ENCODE data around the gene IGLL1.
"Not testable (repeated sequence)": the region's sequence is repeated elsewhere in the genome, so short reads cannot be mapped to it uniquely, and the experiment has no call there.

Gene IGLL1

GRCh38 chr22:23539135-23539838 lies 40.8 kb downstream of the IGLL1 start:
- DNase-seq = no peak

DNA sequence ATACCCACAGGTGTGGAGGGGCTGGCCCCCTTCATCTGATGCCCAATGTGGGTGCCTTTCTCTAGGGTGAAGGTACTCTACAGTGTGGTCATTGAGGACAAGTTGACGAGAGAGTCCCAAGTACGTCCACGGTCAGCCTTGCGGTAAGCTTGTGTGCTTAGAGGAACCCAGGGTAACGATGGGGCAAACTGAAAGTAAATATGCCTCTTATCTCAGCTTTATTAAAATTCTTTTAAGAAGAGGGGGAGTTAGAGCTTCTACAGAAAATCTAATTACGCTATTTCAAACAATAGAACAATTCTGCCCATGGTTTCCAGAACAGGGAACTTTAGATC lies 41.4 kb downstream of the IGLL1 start:
- DNase-seq = not testable (repeated sequence)

GRCh38 chr22:23537830-23538695 lies 42.0 kb downstream of the IGLL1 start:
- DNase-seq = not testable (repeated sequence)

DNA sequence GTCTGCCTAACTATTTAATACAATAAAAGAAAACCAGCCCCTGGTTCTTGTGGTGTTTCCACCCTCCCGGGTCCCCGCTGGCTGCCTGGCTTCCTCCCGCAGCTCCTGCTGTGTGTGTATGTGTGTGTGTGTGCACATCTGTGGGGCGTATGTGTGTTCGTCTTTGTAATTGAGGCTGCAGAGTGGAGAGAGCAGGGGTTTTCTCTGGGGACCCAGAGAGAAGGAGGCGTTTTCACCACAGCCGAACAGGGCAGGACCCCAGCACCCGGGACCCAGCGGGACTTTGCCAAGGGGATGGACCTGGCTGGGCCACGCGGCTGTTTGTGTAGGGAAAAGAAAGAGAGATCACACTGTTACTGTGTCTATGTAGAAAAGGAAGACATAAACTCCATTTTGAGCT lies 42.7 kb downstream of the IGLL1 start:
- no peak for DNase-seq

DNA sequence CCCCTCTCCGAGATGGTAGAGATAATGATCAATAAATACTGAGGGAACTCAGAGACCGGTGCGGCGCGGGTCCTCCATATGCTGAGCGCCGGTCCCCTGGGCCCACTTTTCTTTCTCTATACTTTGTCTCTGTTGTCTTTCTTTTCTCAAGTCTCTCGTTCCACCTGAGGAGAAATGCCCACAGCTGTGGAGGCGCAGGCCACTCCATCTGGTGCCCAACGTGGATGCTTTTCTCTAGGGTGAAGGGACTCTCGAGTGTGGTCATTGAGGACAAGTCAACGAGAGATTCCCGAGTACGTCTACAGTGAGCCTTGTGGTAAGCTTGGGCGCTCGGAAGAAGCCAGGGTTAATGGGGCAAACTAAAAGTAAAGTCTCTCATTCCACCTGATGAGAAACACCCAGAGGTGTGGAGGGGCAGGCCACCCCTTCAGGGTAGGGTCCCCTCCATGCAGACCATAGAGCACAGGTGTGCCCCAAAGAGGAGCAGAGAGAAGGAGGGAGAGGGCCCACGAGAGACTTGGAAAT lies 43.2 kb downstream of the IGLL1 start:
- DNase-seq = no peak

DNA sequence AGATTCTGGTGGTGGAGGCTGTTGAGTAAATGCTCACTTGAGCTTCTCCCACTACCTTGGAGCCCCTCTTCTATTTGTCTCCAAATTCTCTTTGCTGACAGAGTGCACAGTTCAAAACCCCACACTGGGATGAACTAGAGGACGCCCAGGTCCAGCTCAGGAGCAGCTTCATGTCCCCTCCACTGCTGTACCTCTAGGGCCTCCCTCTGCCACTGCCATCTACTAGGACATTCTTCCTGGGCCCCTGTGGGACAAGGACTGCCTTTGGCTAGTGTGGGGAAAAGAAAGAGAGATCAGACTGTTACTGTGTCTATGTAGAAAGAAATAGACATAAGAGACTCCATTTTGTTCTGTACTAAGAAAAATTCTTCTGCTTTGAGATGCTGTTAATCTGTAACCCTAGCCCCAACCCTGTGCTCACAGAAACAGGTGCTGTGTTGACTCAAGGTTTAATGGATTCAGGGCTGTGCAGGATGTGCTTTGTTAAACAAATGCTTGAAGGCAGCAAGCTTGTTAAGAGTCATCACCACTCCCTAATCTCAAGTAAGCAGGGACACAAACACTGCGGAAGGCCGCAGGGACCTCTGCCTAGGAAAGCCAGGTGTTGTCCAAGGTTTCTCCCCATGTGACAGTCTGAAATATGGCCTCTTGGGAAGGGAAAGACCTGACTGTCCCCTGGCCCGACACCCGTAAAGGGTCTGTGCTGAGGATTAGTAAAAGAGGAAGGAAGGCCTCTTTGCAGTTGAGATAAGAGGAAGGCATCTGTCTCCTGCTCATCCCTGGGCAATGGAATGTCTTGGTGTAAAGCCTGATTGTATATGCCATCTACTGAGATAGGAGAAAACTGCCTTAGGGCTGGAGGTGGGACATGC lies 44.1 kb downstream of the IGLL1 start:
- not testable (repeated sequence) for DNase-seq

- no peak for DNase-seq
Measured at GRCh38 chr22:23534851-23535717, 45.0 kb downstream of the IGLL1 start.

- DNase-seq = no peak
Measured at GRCh38 chr22:23534201-23534850, 45.8 kb downstream of the IGLL1 start.

DNA sequence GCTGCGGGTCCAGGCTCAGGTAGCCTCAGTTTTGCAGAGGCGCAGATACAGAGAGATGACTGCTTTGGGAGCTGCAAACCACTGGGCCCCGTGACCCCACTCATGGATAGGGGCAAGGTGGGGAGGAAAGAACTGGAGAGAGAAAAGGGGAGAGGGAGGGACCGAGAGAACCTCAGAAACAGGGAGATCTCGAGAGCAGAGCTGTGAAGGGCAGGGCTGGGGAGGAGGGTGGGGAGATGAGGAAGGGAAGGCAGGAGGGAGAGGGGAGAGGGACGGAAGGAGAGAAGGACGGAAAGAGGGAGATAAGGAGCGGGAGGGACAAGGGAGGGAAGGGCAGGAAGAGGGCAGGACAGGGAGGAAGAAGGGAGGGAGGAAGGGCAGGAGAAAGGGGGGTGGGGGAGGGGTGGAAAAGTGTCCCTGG lies 46.3 kb downstream of the IGLL1 start:
- DNase-seq = no peak

DNA sequence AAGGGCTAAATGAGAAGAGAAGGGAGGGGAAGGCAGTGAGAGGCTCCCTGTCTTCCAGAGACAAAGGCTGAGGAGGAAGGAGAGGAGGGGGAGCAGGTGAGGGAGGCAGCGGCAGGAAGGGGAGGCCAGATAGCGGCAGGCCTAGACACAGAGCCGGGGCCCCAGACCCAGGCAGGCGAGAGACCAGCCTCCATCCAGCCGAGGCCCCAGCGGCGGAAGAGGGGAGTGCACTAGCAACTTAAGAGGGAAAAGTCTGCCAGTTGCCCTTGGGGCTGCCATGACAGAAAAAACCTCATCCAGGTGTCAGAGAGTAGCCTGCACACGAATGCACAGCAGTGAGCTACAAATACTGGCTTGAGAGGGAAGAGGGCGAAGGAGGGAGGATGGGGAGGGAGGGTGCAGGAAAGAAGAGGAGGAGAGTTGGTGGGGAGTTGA lies 46.7 kb downstream of the IGLL1 start:
- DNase-seq = no peak

DNA sequence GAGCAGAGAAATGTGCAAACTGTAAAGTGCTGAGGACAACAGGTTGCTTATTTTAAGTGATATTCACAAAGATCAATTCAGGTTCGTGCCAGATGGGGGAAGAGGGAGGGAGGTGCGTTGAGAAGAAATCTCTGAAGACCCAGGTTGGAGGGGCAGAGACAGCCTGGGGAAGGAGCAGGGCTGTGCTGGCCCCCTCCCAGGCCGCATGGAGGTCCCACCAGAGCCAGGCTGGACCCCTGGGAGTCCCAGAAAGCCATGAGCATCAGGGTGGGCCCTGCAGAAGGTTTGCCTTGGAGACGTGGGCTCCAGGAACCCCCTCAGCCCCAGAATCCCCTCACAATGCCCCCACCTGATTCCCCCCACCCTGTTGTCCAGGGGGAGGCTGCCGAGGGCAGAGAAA lies 47.4 kb downstream of the IGLL1 start:
- no peak for DNase-seq

DNA sequence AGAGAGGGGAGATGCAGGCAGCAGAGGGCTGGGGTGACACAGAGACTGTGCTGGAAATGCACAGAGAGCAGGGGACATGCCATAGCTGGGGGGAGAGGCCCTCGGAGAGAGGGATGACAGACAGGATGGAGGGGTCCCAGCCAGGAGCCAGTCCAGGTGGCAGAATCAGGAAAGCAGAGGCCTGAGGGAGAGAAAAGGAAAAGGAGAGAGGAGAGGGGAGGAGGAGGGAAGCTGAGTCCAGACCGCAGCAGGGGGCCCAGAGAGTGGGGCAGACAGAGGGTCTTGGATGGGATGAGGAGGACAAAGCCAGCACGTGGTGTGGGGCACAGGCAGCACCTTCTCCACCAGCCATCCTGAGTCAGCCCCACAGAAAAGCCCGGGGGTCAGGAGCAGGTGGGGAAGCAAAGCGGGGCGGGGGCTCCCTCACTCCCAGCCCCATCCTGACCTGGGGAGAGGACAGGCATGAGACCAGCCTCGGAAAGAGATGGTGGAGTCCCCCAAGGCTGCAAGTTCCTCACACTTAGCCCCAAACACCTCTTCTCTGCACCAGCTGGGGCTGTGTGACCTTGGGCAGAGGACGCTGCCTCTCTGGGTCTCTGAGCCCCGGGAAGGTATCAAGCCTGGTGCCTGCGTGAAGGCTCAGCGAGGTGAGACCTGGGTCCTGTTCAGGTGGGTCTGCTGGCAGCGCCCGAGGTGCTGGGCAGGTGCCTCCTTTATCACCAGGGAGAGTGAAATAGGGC lies 48.0 kb downstream of the IGLL1 start:
- DNase-seq = no peak

DNA sequence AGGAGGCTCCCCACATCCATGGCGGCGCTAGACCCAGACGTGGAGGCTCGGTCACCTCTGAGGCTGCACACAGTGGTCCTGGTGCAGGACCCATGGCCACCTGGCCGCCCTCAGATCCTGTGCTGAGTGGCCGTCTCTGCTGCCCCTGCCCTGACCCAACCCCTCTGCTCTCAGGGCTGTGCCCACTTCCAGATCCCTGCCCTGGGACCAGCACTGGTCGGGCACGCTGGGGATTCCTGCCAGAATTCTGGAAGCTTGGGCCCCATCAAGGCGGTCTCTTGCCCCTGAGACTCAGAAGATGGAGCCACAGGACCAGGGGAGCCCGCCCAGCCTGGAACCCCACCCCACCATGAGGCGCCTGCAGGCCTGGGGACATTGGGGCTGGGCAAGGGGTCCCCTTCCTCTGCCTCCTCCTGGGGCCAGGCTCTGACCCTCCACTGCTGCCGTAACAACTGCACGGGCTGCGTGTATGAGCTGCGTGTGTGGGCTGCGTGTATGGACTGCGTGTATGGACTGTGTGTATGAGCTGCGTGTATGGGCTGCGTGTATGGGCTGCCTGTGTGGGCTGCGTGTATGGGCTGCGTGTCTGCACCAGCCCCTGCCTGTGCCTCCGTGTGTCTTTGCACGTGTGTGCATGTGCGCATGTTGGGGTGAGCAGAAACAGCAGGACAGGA lies 48.7 kb downstream of the IGLL1 start:
- no peak for DNase-seq

DNA sequence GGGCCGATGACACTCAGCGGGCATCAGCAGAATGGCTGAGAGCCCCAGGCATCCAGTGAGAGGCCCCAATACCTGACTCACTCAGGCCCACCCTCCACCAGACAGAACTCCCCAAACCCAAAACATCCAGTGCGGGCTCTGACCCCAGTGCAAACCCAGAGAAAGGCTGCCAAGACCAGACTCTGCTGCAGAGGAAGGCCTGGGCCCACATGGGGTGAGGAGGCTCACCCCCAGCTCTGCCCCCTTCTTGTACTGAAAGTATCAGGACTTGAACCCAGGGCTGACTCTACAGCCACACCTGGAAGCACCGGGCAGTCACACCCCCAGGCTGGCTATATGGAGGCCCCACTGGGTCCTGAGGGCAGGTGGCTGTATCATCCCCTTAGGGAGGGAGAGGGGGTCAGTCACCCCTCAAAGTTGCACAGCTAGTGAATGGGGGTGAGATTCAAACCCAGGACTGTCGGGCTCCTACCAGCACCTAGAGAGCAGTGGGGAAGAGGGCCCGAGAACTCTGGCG lies 49.3 kb downstream of the IGLL1 start:
- no peak for DNase-seq

DNA sequence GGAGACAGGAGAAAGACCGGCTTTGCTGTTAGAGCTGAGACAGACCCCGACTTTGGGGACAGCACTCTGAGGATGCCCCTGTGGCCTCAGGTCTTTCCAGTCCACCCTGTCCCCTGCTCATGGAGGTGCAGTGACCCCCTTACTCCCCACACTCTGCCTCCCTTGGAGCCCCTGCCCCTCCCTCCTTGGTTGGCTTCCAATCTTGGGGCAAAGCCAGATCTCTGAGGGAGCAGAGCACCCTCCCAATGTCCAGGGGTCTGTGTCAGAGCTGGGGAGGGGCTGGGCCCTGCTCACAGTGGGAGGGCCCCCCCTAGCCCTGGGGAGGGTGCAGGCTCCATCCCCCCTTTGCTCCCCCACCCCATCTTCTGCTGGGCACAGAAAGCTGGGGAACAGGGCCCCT lies 50.0 kb downstream of the IGLL1 start:
- DNase-seq = no peak

DNA sequence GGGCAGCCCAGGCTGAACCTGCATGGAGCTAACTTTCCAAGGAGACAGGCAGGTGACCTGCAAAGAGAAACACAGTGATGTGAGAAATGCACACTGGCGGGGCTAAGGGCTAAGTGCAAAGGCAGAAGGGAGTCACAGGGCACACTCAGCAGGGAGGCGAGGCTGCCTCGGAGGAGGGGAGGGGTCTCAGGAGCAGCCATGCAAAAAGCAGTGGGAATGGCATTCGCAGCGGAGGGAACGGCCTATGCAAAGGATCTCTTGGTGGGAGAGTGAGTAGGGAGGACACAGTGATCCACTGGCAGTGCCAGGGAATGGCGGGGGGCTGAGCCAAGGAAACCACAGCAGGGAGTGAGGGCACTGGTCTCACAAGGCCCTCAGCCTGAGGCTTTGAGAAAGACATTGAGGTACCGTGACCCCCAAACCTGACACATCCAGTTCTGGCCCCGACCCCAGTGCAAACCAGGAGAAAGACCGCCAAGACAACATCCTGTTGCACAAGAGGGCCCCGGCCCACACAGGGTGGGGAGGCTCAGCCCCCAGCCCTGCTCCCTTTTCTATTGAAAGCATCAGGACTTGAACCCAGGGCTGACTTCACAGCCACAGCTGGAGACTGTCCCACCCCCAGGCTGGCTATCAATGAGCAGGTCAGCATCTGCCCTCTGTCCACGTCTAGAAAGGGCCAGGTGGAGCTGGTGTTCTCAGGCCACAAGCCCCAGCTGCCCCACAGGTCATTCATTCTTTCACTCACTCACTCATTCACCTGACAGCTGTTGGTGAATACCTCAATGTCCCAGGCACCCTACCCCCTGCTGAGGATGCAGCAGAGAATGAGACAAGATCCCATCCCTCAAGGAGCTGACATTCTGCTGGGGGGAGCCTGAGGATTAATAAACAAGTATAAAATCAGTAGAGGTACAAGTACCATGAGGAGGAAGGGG lies 50.7 kb downstream of the IGLL1 start:
- no peak for DNase-seq

DNA sequence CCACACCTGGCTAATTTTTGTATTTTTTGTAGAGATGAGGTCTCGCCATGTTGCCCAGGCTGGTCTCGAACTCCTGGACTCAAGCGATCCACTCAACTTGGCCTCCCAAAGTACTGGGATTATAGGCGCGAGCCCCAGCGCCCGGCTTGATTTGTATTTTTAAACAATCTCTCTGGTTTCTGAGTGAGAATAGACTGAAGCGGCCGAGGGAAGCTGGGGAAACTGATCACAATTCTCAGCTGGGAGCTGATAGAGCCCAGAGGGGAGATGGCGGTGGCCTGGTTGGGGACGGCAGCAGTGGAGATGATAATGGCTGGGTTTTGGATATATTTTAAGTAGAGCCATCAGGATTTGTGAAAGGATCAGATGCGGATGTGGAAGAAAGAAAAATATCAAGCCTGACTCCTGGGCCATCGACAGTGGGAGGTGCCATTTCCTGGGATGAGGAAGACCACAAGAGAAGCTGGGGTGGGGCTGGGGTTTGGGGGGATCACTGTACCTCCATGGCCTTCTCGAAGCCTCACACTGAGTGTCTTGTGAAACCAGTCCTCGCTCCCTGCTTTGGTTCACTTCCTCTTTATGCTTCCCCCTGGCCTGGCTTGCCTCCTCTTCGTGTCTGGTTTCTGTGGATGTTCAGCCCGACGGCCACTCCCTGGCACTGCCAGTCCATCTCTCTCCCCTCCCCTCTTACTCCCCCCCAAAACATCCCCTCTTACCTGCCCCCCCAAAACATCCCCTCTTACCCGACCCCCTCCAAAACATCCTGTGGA lies 51.9 kb downstream of the IGLL1 start:
- no peak for DNase-seq

Data from cortex of kidney (tissue), 1 donor.